GM23248 (cell line): ENCODE measurements around the gene MAP1B.

ENCODE experiments used
- EZH2 ChIP-seq: fragments of 200-600 bp; sonication (generic); IDR thresholded peaks from 2 replicates; pipeline ENCODE4 v1.6.1; 2018; ENCODE audit warnings: antibody characterized with exemption, mild to moderate bottlenecking; ENCODE audit not compliant: insufficient read depth, poor library complexity, severe bottlenecking
- EZH2phosphoT487 ChIP-seq: fragments of 200-600 bp; sonication (generic); IDR thresholded peaks from 2 replicates; pipeline ENCODE4 v1.6.1; 2018; ENCODE audit warnings: antibody characterized with exemption, moderate library complexity, mild to moderate bottlenecking, low read depth; ENCODE audit not compliant: insufficient read depth

GRCh38 chr5:72172786-72173185, 65.5 kb downstream of the MAP1B start:
- TF ChIP-seq EZH2phosphoT487 (no peak), EZH2 (no peak)
